GM19395 (cell line): Measurements from ENCODE around the gene ARL4D.
"Not testable (repeated sequence)": the region's sequence is repeated elsewhere in the genome, so short reads cannot be mapped to it uniquely, and the experiment has no call there.

Experiments
- ATAC-seq: cut with Tn5 transposase; IDR thresholded peaks from one replicate; pipeline ENCODE4 v1.9.1; 2021; ENCODE audit warnings: mild to moderate bottlenecking, moderate library complexity; ENCODE audit not compliant: unreplicated experiment

ARL4D gene

DNA sequence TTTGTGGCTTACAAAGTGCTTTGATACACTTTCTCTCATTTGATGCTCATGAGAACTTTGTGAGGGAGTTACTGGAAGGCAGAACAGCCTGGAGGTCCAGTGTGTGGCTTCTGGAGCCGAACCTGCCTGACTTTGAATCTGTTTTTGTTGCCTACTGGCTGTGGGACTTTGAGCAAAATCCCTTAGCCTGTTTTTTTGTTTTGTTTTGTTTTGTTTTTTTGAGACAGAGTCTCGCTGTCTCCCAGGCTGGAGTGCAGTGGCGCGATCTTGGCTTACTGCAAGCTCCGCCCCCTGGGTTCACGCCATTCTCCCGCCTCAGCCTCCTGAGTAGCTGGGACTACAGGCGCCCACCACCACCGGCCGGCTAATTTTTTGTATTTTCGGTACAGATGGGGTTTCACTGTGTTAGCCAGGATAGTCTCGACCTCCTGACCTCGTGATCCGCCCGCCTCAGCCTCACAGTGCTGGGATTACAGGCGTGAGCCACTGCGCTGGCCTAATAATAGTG lies 20.6 kb downstream of the ARL4D start:
- not testable (repeated sequence) for ATAC-seq

DNA sequence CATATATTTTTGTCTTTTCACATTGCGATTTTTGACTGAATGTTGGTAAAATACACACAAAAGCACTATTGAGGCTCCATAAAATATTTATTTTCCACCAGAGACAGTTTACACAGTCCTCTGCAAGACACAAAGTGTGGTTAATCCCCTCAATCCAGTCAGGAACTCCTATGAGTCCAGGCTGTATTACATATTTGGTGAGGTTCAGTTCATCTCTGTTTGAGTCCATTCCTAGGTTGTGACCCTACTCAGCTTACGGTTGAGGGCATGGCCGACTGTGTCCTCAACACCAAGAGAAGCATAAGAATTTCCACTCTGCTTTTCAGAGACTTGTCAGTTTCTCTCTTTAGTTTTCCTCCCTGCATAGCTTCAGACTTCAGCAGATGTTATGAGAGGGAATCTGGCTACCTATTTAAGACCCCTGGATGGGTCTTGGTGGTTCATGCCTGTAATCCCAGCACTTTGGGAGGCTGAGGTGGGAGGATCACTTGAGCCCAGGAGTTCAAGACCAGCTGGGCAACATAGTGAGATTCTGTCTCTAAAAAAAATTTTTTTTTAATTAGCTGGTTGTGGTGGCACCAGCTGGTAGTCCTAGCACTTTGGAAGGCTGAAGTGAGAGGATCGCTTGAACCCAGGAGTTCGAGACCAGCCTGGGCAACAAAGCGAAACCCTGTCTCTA lies 25.1 kb downstream of the ARL4D start:
- ATAC-seq = no peak

DNA sequence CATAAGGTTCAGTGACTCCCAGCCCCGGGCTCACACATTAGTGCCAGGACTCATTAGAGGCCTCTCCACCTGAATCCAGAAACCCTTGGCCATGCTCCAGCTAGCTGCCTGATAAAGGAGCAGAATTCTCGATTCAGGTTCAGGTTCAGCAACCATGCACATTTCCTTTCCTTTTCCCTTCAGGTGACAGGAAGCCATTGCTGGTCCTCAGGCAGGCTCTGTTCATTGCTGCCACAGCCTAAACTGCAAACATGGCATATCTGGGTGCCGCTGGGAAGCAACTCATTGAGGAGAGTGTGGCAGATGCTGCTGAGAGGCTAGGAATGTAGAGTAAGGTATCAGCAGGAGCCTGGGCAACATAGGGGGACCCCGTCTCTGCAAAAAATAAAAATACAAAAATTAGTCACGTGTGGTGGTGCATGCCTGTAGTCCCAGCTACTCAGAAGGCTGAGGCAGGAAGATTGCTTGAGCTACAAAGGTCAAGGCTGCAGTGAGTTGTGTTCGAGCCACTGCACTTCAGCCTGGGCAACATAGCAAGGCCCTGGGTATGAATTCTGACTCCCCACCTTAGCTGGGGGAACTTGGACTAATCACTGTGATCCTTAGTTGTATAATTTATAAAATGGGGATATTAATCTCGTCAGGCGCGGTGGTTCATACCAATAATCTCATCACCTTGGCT lies 28.7 kb downstream of the ARL4D start:
- ATAC-seq = no peak

DNA sequence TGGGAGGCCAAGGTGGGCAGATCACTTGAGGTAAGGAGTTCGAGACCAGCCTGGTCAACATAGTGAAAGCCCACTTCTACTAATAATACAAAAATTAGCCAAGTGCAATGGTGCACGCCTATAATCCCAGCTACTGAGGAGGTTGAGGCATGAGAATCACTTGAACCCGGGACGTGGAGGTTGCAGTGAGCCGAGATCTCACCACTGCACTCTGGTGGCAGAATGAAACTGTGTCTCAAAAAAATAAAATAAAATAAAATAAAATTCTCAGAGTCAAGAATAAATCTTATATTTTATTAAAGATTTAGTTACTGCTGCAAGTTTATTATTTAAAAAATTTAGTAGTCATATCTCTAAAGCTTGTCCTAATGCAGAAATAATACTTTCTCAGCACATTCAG lies 29.7 kb downstream of the ARL4D start:
- ATAC-seq = no peak

DNA sequence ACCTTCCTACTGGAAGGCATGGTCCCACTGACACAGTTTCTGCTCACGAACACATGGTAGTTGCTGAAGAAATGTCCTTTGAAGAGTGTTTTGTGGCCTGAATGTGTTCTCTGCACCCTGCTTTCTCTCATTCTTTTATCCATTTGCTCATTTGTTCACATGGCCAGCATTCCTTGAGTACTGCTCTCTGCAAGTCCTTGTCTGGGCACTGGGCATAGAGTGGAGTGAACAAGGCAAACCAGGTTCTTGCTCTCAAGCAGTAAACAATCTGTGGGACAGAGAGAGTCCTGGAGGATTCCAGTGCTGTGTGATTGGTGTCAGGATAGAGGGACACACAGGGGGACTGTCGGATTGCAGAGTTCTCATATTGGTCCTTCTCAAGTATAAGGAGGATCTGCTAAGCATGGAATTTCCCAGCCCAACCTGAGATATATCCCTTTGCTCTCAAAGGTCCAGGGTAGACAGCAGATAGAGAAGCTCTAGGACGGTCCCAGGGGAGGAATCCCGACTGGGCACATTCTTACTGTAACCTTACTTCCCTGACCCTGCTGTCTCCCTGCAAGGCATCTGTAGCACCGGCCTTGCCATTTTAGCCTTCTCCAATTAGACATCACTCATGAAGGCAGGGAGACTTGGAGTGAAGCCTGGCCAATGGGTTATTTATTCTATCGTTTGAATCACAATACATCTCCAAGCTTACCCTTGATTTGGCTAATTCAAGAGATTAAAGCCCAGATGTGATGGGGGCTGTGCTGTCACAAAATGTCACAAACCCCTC lies 32.3 kb downstream of the ARL4D start:
- no peak for ATAC-seq

DNA sequence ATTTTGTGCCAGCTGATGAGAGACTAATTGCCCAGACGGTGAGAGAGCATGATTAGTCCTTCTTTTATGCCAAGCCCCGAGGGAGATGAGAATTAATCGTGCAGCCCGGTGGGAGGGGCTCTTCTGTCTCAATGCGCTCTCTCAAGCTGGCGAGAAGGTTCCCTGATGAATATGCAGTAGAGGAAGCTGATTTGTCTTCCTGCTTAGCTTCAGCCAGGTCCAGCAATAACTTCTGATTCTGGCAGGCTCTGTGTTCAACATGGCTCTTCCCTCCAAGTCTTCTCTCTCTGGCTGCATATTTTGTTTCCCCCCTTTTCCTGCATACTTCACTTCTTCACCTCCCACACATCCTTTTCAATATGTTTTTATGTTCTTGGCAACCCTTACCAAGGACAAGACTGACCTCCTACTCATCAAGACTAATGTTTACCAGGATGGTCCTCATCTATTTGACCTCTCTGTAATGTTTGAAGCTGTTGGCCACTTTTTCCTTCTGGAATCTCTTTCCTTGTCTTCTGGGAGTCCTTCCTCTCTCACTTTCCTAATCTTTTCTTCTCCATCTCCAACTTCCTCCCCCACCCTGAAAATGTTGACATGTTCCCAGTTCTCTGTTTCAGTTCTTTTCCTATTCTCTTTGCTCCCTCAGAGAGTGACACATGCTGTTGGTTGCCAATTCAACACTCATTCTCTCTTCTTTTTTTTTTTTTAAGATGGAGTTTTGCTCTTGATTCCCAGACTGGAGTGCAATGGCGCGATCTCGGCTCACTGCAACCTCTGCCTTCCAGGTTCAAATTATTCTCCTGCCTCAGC lies 33.1 kb downstream of the ARL4D start:
- no peak for ATAC-seq

DNA sequence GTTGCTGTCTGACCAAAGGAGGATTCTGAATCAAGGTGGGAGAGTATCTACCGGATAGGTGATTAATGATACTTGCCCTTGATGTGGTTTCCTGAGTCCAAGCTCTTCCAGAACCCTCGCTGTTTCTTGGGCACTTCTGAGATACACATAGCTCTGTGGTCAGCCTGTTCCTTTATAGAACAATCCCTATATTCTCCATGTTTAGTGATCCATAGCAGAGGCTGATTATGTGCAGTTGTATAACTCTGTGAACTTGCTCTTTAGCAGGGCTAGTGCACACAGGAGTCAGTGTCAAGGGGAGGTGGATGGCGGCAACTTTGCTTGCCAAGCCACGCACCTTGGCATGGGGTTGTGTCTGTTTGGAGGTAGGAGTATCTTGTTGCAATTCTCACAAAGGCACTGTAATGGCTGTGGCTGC lies 36.1 kb downstream of the ARL4D start:
- ATAC-seq = no peak

DNA sequence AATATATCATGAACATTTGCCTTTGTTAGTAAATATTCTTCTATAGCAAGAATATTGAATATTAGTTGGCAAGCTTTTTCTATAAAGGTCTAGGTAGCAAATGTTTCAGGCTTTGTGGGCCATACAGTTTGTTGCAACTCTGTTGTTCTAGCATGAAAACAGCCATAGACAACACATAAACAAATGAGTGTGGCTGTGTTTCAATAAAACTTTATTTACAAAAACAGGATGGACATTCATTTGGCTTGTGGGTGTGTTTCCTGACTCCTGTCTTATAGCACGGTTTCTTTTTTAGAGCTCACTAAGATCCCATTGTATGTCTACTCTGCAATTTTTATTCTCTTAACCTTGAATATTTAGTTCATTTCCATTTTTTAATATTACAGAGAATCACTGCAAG lies 39.0 kb downstream of the ARL4D start:
- no peak for ATAC-seq

DNA sequence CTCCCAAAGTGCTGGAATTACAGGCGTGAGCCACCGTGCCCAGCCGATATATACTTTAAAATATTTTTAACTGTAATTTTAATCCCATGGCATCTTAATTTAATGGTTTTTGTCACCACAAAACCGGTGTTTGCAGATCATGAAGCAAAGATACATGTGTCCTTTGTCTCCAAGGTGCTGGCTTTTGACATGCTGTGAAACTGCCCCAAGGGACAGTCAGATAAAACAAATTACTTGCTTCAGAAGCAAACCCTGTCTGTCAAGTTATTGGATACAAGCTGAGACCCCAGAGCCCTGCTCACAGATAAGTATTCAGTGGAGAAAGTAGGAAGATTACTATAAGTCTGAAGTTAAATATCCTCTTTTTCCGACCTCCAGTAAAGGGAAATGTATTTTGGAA lies 39.8 kb downstream of the ARL4D start:
- ATAC-seq = no peak

DNA sequence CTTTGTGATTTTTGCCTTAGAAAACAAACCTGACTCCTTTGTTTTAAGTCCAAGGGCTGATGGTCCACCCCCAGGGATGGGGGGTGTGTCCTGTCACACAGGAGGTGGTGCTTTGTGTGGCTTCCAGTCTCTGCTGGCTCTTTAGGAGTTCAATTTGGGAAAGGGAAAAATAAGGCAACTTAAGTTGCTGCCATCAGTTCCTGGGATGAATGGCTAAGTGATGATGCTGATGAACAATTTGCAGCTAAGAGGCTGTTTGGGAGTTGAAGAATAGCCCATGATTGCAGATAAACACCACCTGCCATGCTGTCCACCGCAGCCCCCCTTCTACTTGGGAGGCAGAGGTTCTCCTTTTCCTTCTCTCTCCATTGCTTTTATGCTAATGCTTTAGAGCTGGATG lies 40.2 kb downstream of the ARL4D start:
- ATAC-seq = no peak

DNA sequence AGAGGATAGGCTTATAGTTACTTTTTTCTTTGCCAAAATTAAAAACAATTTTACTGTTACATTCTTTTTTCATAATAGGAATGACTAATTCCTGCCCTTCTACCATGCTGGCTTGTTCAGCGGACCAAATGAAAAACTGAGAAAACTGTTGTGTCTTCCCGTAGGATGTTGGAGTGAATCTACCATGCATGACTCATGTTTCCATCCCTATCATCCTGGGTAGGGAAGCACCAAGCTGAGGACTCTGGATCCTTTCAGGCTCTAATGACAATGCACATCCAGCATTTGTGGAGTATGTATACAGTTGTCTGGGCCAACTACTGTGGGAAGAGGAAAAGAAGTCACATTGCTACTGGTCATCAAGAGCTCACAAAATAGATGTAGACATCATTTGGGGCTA lies 43.9 kb downstream of the ARL4D start:
- no peak for ATAC-seq

DNA sequence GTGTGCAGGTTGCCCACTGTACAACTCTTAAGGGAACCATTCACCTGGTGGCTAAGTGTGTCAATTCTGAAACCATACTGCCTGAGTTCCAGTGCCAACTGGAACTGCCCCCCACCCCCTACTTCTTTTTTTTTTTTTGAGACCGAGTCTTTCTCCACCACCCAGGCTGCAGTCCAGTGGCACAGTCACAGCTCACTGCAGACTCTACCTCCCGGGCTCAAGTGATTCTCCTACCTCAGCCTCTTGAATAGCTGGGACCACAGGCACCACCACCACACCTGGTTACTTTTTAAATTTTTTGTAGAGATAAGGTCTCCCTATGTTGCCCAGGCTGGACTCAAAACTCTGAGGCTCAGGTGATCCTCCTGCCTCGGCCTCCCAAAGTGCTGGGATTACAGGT lies 44.6 kb downstream of the ARL4D start:
- no peak for ATAC-seq

DNA sequence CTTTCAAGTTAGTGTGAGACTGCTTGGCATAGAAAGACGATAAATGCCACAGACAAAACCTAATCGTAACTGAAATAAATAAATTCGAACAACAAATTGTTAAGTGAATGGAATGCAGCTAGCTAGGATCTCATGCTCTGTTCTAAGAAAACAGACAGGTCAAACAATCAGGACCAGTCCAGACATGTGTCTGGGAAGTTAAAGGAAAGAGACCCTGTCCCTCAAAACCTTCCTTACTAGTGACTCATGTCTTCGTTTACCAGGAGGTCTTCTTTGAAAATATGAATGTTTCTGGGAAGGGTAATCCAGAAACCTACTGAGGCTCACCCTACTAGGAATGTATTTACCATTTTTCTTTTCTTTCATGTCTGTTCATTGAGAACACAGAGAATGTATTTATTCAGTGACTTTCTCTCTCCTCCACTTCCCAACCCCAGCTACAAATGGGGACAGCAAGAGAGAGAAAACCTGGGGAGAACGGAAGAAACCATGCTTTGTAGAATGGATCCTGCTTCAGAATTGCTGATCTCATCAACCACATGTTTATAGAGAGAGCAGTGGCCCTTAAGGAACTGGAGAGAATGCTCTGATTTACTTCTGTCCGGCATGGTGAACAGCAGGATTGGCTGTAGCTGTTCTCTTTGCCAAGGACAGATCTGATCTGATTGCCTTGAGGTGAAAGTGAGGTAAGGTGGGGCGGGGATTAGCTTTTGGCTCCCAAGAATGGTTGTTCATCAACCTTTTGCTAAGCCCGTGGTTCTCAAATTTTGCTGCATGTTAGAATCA lies 45.6 kb downstream of the ARL4D start:
- ATAC-seq = no peak

DNA sequence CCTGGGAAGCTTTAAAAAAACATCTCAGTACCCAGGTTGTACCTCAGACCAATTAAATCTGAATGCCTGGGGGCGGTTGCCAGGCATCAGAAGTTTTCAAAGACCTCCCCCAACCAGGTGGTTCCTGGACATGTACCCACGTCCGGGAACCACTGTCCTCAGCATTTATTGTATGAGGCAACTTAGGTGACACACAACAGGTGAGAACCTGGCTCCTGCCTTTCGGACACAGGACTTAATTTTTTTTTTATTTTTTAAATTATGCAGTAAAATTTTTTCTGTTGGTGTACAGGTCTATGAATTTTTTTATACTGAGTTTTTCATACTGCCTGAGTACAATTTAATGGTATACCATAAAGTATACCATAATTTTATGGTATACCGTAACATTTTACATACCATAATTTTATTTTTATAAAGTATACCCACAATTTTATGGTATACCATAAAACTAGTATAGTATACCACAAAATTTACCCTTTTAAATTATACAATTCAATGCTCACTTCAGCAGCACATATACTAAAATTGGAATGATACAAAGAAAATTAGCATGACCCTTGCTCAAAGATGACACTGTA lies 46.3 kb downstream of the ARL4D start:
- no peak for ATAC-seq

DNA sequence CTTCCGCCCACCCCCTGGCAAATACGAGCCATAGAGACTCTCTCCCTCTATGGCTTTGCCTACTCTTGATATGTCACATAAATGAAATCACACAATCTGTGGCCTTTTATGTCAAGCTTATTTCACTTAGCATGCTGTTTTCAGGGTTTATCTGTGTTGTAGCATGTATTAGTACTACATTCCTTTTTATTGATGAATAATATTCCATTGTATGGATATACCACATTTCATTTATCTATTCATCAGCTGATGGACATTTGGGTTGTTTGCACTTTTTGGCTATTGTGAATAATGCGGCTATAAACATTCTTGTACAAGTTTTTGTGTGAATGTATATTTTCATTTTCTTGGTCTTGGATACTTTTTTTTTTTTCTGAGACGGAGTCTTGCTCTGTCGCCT lies 48.0 kb downstream of the ARL4D start:
- no peak for ATAC-seq

DNA sequence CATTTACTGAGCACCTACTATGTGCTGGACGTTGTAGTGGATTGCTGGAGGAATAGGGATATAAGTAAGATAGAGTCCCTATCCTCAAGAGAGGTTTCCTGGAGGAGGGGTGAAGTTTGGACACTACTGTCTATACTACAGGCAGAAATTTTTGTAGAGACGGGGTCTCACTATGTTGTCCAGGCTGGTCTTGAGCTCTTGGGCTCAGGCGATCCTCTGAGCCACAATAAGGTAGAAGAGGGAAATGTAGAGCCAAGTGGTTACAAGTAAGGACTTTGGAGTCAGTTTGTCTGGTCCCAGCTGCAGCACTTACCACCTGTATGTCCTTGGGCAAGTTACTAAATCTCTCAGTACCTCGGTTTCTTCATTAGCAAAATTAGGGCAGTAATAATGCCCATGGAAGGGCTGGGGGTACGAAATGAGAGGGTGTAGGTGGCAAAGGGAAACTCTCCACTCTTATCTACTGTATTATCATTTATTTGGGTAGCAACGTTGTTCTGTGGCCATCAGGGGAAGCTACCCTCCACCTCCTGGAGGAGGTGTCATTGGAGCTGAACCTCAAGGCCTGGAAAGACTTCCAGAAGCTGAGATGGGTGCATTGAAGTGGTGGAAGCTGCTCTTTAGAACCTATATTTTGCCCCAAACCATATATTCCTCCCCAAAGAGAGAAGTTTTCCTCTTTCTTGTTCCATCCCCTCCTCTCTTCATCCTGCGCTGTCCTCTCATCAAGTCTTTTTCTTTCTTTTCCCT lies 50.1 kb downstream of the ARL4D start:
- no peak for ATAC-seq

DNA sequence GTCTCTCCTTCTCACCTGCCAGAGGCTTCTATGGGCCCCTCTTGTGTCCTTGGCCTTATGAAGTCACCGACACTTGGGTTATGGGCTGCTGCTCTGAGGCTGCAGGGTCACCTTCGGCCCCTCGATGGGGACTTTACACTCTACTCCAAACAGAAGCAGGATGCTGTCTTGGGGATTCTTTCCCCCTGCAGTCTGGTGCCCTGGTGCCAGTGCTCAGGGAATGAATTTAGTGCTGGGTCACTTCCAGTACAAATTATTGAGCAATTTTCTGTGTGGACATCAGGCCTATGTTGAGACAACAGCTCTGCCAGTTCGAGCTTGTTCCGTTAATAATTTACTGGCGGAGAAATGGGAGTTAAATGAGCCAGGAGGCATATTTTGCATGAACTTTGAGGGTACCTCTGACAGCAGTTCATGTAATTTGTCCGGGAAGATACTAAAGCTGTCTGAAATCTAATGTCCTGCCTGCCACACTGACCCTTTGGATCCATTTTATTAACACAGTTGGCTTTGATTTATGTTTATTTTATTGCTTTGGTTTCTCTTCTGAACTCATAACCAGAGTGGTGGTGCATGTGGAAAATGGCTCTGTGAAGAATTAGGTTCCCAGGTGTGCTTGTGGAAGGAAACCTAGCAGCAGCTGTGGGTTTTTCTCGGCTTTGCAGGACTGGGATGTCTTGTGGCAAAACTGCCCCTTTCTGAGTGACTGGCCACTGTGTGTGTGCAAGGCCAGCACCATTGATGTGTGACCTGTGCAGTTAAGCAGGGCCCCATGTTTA lies 50.9 kb downstream of the ARL4D start:
- no peak for ATAC-seq
